GM21619 (cell line): Measurements from ENCODE around the gene STX16.

Experiments
- ATAC-seq: cut with Tn5 transposase; IDR thresholded peaks from one replicate; pipeline ENCODE4 v1.9.1; 2021; ENCODE audit not compliant: unreplicated experiment

The STX16 gene, protein sequence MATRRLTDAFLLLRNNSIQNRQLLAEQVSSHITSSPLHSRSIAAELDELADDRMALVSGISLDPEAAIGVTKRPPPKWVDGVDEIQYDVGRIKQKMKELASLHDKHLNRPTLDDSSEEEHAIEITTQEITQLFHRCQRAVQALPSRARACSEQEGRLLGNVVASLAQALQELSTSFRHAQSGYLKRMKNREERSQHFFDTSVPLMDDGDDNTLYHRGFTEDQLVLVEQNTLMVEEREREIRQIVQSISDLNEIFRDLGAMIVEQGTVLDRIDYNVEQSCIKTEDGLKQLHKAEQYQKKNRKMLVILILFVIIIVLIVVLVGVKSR

GRCh38 chr20:58650776-58651558 lies at the start of gene STX16:
STX16 (plus strand) TSS chr20:58651283; CDS start chr20:58652007, 724 bp downstream.
- peak; percentile 68 for ATAC-seq

DNA sequence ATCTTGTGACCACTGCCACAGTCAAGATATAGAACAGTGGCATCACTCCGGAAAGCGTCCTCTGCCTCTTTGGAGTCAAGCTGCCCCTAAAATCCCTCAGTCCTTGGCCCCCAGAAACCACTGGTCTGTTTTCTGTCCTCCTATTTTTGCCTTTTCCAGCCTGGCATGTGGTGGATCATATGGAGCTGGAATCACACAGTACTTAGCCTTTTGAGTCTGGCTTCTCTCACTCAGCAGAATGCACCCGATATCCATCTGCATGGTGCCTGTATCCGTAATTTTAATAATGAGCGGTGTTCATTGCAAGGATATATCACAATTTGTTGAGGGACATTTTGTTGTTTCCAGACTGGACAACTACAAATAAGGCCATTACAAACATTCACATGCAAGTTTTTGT lies 49.0 kb upstream of the STX16 start:
- ATAC-seq = no peak

GRCh38 chr20:58603721-58604120 lies 47.4 kb upstream of the STX16 start:
- no peak for ATAC-seq

DNA sequence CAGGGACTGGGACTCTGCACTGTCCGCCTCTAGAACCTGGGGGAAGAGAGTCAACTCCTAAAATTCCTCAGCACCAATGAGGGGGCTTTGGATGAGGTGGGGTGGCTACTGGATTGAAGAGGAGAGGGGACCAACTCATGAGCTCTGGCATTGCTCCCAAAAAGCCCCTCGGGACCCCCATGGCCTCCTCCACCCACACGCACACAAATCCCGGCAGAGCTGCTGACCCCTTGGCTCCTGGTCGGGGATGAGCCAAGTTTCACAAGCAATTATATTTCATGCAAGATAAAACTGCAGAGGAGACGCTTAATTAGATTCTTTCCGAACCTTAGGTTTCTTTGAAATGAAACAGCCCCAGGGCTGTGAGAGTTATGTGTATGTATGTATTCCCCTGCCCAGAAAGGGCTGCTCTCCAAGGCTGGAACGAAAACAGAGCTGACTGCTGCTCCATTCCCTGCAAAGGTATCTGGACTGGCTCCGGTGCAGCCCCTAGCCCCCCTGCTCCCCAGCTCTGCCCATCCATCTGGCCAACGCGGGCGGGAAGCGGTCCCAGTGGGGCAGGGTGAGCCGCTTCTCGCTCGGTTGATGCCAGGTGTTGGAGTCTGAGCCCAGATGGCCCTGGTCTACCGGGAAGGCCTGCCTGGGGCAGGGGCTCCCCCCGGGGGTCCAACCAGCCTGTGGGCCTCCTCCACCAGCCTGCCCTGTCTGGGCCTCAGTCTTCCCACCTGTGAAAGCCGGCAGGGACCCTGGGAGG lies 46.8 kb upstream of the STX16 start:
- no peak for ATAC-seq

DNA sequence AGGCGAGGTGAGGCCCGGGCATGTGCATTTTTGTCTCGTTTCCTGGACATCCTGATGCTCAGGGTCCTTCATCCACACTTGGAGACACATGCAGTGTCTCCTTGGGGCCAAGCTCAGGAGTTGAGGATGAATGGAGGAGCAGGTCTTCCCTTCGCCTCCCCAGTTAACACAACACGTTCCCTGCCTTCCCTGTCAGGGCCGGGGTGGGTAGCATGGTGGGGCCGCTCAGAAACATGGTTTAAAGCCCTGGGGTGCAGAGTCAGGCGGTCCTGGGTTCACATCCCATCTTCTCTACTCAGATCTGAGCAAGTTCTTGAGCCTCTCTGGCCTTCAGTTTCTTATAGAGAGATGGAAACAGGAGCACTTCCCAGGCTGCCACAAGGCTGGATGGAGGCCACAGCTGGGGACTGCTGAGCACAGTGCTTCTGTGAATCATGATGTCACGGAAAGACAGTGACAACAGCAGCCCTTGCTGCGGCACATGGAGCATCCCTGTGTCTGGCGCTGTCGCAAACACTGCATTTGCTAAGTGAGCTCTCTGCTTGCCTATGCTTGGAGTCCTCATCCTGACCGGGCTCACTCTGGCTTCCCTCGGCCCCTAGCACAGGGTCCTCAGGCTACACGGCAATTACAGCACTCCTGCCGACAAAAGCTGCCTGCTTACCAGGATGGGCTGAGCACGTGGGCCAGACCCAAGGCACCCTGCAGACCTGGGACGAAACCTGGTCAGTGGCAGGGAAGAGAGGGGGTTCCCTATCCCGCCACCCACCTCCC lies 45.6 kb upstream of the STX16 start:
- no peak for ATAC-seq

GRCh38 chr20:58606184-58606583 lies 44.9 kb upstream of the STX16 start:
- no peak for ATAC-seq

GRCh38 chr20:58608096-58608840 lies 42.8 kb upstream of the STX16 start:
- no peak for ATAC-seq

- no peak for ATAC-seq
Measured at GRCh38 chr20:58609026-58609425, 42.1 kb upstream of the STX16 start.

DNA sequence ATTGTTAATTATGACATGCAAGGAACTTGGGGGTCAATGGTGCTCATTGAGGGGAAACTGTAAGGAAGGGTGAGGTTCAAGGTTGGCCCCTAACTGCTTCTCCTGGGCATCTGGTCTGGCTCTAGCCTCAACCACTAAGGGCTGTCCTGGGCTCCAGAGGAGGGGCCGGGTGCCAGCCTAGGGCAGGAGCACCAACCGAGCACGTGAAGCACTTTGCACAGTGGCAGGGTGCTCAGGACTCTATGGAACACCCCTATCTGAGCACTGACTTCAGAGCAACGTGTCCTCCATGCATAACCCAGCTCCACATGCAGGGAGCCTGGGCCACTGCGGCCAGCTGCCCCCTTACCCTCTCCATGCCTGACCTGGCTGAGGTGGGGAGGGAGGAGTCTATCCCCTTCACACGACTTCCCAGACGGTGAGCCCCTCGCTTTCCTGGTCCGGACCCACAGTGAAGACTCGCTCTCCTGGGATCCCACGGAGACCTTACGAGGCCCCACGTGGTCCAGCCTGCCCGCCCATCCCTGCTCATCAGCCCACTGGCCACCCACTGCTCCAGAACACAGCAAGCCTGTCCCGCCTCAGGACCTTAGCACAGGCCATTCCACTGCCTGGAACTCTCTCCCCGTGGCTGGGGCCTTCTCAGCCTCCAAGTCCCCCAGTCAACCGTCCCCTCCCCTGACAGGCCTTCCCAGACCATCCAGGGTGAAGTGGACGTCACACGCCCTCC lies 40.8 kb upstream of the STX16 start:
- no peak for ATAC-seq

- no peak for ATAC-seq
Measured at GRCh38 chr20:58610811-58611210, 40.3 kb upstream of the STX16 start.

GRCh38 chr20:58611236-58612030 lies 39.6 kb upstream of the STX16 start:
- ATAC-seq = no peak

DNA sequence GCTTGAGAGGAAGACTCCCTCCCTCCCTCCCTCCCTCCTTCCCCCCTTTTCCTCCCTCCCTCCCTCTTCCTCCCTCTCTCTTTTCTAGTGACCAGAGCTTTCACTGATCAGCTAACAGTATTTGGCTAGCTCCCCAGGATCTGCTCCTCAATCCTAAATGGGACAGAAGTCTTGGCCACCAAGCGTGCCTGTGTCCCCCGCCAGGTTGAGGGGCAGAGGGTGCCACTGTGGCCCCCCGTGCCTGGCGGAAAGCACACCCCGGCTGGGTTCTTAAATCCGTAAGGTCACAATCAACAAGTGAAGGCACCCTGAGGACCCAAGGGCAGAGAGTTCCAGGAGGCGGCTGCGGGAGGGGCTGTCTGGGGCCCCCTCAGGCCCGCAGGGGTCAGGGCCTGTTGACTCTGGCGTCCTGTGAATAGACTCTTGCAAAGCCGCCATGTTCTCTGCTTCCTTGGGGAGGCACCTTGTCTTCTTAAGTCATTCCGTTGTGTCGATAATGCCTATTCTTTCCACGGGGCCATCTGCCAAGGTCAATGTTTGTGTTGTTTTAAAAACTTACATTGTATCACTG lies 38.9 kb upstream of the STX16 start:
- ATAC-seq = no peak

DNA sequence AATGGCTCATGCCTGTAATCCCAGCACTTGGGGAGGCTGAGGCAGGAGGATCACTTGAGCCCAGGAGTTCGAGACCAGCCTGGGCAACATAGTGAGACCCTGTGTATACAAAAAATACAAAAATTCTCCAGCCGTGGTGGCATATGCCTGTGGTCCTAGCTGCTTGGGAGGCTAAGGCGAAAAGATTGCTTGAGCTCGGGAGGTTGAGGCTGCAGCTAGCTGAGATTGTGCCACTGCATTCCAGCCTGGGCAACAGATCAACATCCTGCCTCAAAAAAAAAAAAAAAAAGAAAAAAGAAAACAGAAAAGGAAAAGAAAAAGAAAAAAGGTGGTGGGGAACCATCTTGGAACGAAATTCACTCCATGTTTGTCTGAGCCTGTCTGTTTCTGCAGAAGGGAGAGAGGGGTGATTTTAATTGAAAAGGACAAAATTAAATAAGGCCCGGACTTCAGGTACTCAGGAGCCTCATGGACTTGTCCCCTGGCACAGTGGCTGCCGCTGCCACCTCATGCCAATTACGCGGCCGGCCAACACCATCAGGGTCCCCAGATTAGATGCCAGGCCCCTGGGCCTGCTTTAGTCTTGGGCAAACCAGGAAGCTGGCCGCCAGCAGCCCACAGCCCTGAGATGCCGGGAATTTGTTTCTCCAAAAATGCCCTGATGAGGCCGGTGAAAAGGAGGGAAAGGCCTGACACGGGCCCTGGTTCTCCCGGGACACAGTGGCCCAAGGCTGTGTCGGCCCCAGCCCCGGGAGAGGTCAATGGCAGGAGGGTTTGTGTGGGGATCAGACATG lies 37.8 kb upstream of the STX16 start:
- no peak for ATAC-seq

- ATAC-seq = no peak
Measured at GRCh38 chr20:58614366-58614765, 36.7 kb upstream of the STX16 start.

- ATAC-seq = no peak
Measured at GRCh38 chr20:58614984-58615760, 35.9 kb upstream of the STX16 start.

GRCh38 chr20:58616411-58616810 lies 34.7 kb upstream of the STX16 start:
- ATAC-seq = no peak

- no peak for ATAC-seq
Measured at GRCh38 chr20:58617158-58617557, 33.9 kb upstream of the STX16 start.
